Mesenchymal stem cell (in vitro differentiated cells and primary cell): ENCODE measurements around the gene MARCO.

ENCODE experiments used
- DNase-seq: peaks from one replicate; pipeline ENCODE4 v3.0.0-alpha.2; 2013
- H2AFZ ChIP-seq: one replicate; pipeline ENCODE4 v1.6.1; 2013; ENCODE audit warnings: low read depth, mild to moderate bottlenecking, control low read depth, inconsistent platforms, low read length, moderate library complexity
- H2AK5ac ChIP-seq: 2 replicates; pipeline ENCODE4 v1.6.1; 2013; ENCODE audit warnings: low read length, moderate library complexity, mild to moderate bottlenecking, inconsistent platforms; ENCODE audit not compliant: severe bottlenecking
- H2BK120ac ChIP-seq: one replicate; pipeline ENCODE4 v1.6.1; 2013; ENCODE audit warnings: low read depth, mild to moderate bottlenecking, inconsistent platforms, low read length, moderate library complexity
- H2BK12ac ChIP-seq, 2 experiments: one replicate each; pipeline ENCODE4 v1.6.1; 2013; ENCODE audit warnings: inconsistent platforms in 2 of 2, low read length in 2 of 2, mild to moderate bottlenecking in 2 of 2, moderate library complexity in 2 of 2, control low read depth in 1 of 2
- H2BK15ac ChIP-seq: one replicate; pipeline ENCODE4 v1.6.1; 2013; ENCODE audit warnings: mild to moderate bottlenecking, low read depth, inconsistent platforms; ENCODE audit not compliant: poor library complexity, severe bottlenecking
- H2BK5ac ChIP-seq: 2 replicates; pipeline ENCODE4 v1.6.1; 2013; ENCODE audit warnings: low read depth, mild to moderate bottlenecking, low read length, control low read depth, inconsistent platforms; ENCODE audit not compliant: poor library complexity, severe bottlenecking
- H3K14ac ChIP-seq, 2 experiments: one replicate each; pipeline ENCODE4 v1.6.1; 2013; ENCODE audit warnings: inconsistent platforms in 2 of 2, low read length in 2 of 2, control low read depth in 1 of 2, mild to moderate bottlenecking in 1 of 2, moderate library complexity in 1 of 2
- H3K18ac ChIP-seq, 2 experiments: one replicate each; pipeline ENCODE4 v1.6.1; 2013; ENCODE audit warnings: inconsistent platforms in 2 of 2, low read length in 2 of 2, control low read depth in 1 of 2, low read depth in 1 of 2, mild to moderate bottlenecking in 1 of 2
- H3K23ac ChIP-seq, 2 experiments: one replicate each; pipeline ENCODE4 v1.6.1; 2013; ENCODE audit warnings: inconsistent platforms in 2 of 2, low read length in 2 of 2, mild to moderate bottlenecking in 2 of 2, moderate library complexity in 2 of 2, control low read depth in 1 of 2
- H3K27ac ChIP-seq: 2 replicates; pipeline ENCODE4 v1.5.1; 2013; ENCODE audit warnings: mild to moderate bottlenecking, moderate library complexity, low read length, control low read depth, inconsistent platforms; ENCODE audit not compliant: poor library complexity, severe bottlenecking
- H3K27me3 ChIP-seq, 2 experiments: 2 replicates each; pipeline versions ENCODE4 v1.6.1 to v1.7.0; 2013; ENCODE audit warnings: low read length in 2 of 2, mild to moderate bottlenecking in 2 of 2, moderate library complexity in 2 of 2, control low read depth in 1 of 2, inconsistent platforms in 1 of 2; ENCODE audit not compliant: control insufficient read depth in 1 of 2, insufficient read depth in 1 of 2
- H3K36me3 ChIP-seq, 2 experiments: 2 replicates each; pipeline versions ENCODE4 v1.6.1 to v1.7.0; 2013; ENCODE audit warnings: low read length in 2 of 2, control low read depth in 1 of 2, inconsistent platforms in 1 of 2, low read depth in 1 of 2, mild to moderate bottlenecking in 1 of 2; ENCODE audit not compliant: insufficient read depth in 2 of 2, control insufficient read depth in 1 of 2
- H3K4ac ChIP-seq, 2 experiments: one replicate each; pipeline ENCODE4 v1.6.1; 2013; ENCODE audit warnings: inconsistent platforms in 2 of 2, low read length in 2 of 2, mild to moderate bottlenecking in 2 of 2, moderate library complexity in 2 of 2, control low read depth in 1 of 2, low read depth in 1 of 2
- H3K4me1 ChIP-seq: 2 replicates; pipeline ENCODE4 v1.6.1; 2013; ENCODE audit warnings: low read depth, low read length, control low read depth; ENCODE audit not compliant: control insufficient read depth, insufficient read depth
- H3K4me2 ChIP-seq: 2 replicates; pipeline ENCODE4 v1.6.1; 2013; ENCODE audit warnings: low read length, mild to moderate bottlenecking, inconsistent platforms; ENCODE audit not compliant: poor library complexity, severe bottlenecking
- H3K4me3 ChIP-seq, 2 experiments: 2 replicates each; pipeline versions ENCODE4 v1.5.1 to v1.7.0; 2013; ENCODE audit warnings: low read length in 2 of 2, mild to moderate bottlenecking in 2 of 2, control low read depth in 1 of 2, low read depth in 1 of 2; ENCODE audit not compliant: insufficient read depth in 1 of 2
- H3K79me1 ChIP-seq: replicated peaks from 2 replicates; pipeline ENCODE4 v1.6.1; 2013; ENCODE audit warnings: mild to moderate bottlenecking, control low read depth, low read length, inconsistent platforms; ENCODE audit not compliant: poor library complexity, severe bottlenecking
- H3K9ac ChIP-seq: 2 replicates; pipeline ENCODE4 v1.7.0; 2013; ENCODE audit warnings: mild to moderate bottlenecking, low read length, moderate library complexity
- H3K9me3 ChIP-seq: 2 replicates; pipeline ENCODE4 v1.7.0; 2013; ENCODE audit warnings: mild to moderate bottlenecking, low read length; ENCODE audit not compliant: control insufficient read depth
- H4K8ac ChIP-seq: one replicate; pipeline ENCODE4 v1.6.1; 2013; ENCODE audit warnings: inconsistent platforms, mild to moderate bottlenecking, low read length, moderate library complexity
- H4K91ac ChIP-seq: one replicate; pipeline ENCODE4 v1.6.1; 2013; ENCODE audit warnings: mild to moderate bottlenecking, low read length, inconsistent platforms
- WGBS: methylation state at CpG from one replicate; pipeline ENCODE4 v1.1.7; 2013; ENCODE audit warnings: mixed read lengths; 5-methylcytosine and 5-hydroxymethylcytosine counted together

MARCO gene

GRCh38 chr2:118909191-118909590 lies 32.8 kb upstream of the MARCO start:
- Histone ChIP-seq H4K91ac (no peak overlapping the region), H3K4me3 (no peak overlapping the region), H3K4ac (no peak overlapping the region), H3K9ac (no peak overlapping the region), H3K27me3 (peaks cover 0 to 22% of the 10 kb centered on the region in 2 experiments), H2BK15ac (no peak overlapping the region), H3K36me3 (no peaks in the 10 kb centered on the region), H3K14ac (no peak overlapping the region), H3K4me2 (no peak overlapping the region), H2AK5ac (no peak overlapping the region), H4K8ac (no peak overlapping the region), H3K23ac (no peak overlapping the region), H3K4me1 (no peaks in the 10 kb centered on the region), H3K27ac (no peak overlapping the region), H3K18ac (no peak overlapping the region), H3K9me3 (peaks cover 9% of the 10 kb centered on the region), H2AFZ (no peak overlapping the region), H3K79me1 (no peaks in the 10 kb centered on the region), H2BK12ac (no peak overlapping the region), H2BK120ac (no peak overlapping the region), H2BK5ac (no peak overlapping the region)
- no peak for DNase-seq
- 56% methylated on average over 2 of the region's 4 CpGs for WGBS

- Histone ChIP-seq H2BK15ac (no peak overlapping the region), H2AK5ac (no peak overlapping the region), H3K9ac (no peak overlapping the region), H2BK12ac (no peak overlapping the region), H3K4me2 (no peak overlapping the region), H4K8ac (no peak overlapping the region), H3K27ac (no peak overlapping the region), H3K9me3 (peaks cover 8% of the 10 kb centered on the region), H3K18ac (no peak overlapping the region), H2AFZ (no peak overlapping the region), H2BK5ac (no peak overlapping the region), H3K4me3 (no peak overlapping the region), H3K23ac (no peak overlapping the region), H3K27me3 (peaks cover 0 to 25% of the 10 kb centered on the region in 2 experiments), H3K79me1 (no peaks in the 10 kb centered on the region), H3K4ac (no peak overlapping the region), H4K91ac (no peak overlapping the region), H2BK120ac (no peak overlapping the region), H3K36me3 (no peaks in the 10 kb centered on the region), H3K14ac (no peak overlapping the region), H3K4me1 (no peaks in the 10 kb centered on the region)
- no peak for DNase-seq
- 42% methylated on average over 4 of the region's 5 CpGs for WGBS
These were observed 30.7 kb upstream of the MARCO start for GRCh38 chr2:118911166-118911856.

DNA sequence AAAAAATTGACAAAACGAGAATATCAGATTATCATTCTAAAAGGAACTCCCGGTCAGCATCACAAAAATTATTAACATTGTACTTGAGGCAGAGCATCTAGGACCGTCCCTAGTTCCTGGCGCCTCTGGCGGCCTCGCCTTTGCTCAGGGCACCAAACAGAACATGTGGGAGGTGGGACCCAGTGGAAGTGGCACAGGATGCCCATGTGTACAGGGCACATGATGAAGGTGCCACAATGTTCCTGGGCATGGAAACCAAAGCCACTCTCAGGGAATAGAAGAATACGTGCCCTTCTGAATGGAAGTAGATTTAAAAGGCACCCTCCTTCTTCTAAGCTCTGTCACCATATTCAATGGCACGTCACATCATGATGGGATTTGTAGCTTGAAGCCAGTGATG lies 30.1 kb upstream of the MARCO start:
- no peak overlapping the region for H3K4me2 ChIP-seq

GRCh38 chr2:118913131-118913802 lies 28.7 kb upstream of the MARCO start:
- H4K91ac ChIP-seq: no peak overlapping the region
- H3K27ac ChIP-seq: no peak overlapping the region
- H3K36me3 ChIP-seq: no peaks in the 10 kb centered on the region
- H2BK5ac ChIP-seq: no peak overlapping the region
- H4K8ac ChIP-seq: no peak overlapping the region
- H3K9ac ChIP-seq: no peak overlapping the region
- H2BK12ac ChIP-seq: no peak overlapping the region
- H3K4me1 ChIP-seq: no peaks in the 10 kb centered on the region
- H2BK15ac ChIP-seq: no peak overlapping the region
- no peak overlapping the region for H3K23ac ChIP-seq
- peaks cover 0 to 22% of the 10 kb centered on the region in 2 experiments for H3K27me3 ChIP-seq
- H3K4ac ChIP-seq: no peak overlapping the region
- no peak overlapping the region for H3K14ac ChIP-seq
- 59% methylated on average over 3 of the region's 3 CpGs for WGBS
- peaks cover 4% of the 10 kb centered on the region for H3K9me3 ChIP-seq
- H3K4me3 ChIP-seq: no peak overlapping the region
- no peak for DNase-seq
- H3K4me2 ChIP-seq: no peak overlapping the region
- H2AK5ac ChIP-seq: no peak overlapping the region
- H3K18ac ChIP-seq: no peak overlapping the region
- no peak overlapping the region for H2BK120ac ChIP-seq
- no peak overlapping the region for H2AFZ ChIP-seq
- no peaks in the 10 kb centered on the region for H3K79me1 ChIP-seq

More for the DNA sequence above, 30.1 kb upstream of the MARCO start:
- Histone ChIP-seq H3K4ac (no peak overlapping the region), H3K14ac (no peak overlapping the region), H4K8ac (no peak overlapping the region), H2AFZ (no peak overlapping the region), H2BK15ac (no peak overlapping the region), H3K4me1 (no peaks in the 10 kb centered on the region), H3K79me1 (no peaks in the 10 kb centered on the region), H3K23ac (no peak overlapping the region), H3K4me3 (no peak overlapping the region), H3K9me3 (peaks cover 4% of the 10 kb centered on the region), H2BK120ac (no peak overlapping the region), H2AK5ac (no peak overlapping the region), H4K91ac (no peak overlapping the region), H3K27ac (no peak overlapping the region), H3K36me3 (no peaks in the 10 kb centered on the region), H3K9ac (no peak overlapping the region), H3K27me3 (peaks cover 0 to 25% of the 10 kb centered on the region in 2 experiments), H3K18ac (no peak overlapping the region), H2BK12ac (no peak overlapping the region), H2BK5ac (no peak overlapping the region)
- 69% methylated on average over 8 of the region's 8 CpGs for WGBS
- DNase-seq: no peak
